Measurements from ENCODE around the gene PLEKHJ1.
"Not testable (repeated sequence)": the region's sequence is repeated elsewhere in the genome, so short reads cannot be mapped to it uniquely, and the experiment has no call there.

Gene PLEKHJ1

DNA sequence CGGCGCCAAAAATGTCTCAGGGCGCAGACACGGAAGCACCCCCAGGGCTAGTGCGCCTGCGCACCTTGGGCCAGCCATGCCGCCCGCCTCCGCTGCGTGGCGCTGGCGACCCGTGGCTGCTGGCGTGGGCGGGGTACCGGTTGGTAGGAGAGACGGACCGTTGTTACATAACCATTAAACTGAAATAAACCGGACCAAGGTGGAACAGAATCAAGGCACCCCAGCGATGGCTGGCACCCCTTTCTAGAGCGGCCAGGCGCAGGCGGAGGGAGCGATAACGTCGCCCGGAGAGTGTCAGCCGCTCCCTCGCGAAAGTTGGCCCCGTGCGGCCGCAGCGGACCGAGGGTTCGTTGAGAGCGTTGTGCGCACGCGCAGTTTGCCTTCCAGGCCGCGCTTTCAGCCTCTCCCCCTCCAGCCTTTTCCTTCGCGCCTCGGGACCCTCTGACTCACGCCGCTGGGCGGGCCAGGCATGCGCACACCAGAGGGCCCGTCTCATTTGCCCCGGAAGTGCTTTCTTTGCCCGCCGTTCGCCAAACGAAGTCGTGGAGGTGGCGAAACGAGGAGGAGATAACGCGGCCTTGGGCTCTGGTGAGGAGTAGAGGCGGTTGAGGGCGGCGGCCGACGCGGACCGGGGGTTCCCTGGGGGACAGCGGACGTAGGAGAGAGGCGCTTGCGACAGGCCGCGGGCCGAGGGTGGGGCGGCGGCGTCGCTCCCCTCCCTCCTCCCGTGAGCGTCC, at the start of gene PLEKHJ1, which contains the start of gene SF3A2:
TSS of gene PLEKHJ1 (minus strand) at position 16 of the 737 bp plus-strand sequence. CDS start 81 bp downstream, outside the sequence.
TSS of gene SF3A2 (plus strand) at position 511 of the 737 bp plus-strand sequence. CDS start 6,595 bp downstream, outside the sequence.
- TF ChIP-seq CTCF (IDR thresholded peaks at IDR 0.05; ENCODE audit: low read depth, low read length, missing control alignments) = peak; percentile 95
- H3K4me3 ChIP-seq (replicated peaks; ENCODE audit: low read depth, low read length) = peak within 1 kb of the TSS; percentile 89

DNA sequence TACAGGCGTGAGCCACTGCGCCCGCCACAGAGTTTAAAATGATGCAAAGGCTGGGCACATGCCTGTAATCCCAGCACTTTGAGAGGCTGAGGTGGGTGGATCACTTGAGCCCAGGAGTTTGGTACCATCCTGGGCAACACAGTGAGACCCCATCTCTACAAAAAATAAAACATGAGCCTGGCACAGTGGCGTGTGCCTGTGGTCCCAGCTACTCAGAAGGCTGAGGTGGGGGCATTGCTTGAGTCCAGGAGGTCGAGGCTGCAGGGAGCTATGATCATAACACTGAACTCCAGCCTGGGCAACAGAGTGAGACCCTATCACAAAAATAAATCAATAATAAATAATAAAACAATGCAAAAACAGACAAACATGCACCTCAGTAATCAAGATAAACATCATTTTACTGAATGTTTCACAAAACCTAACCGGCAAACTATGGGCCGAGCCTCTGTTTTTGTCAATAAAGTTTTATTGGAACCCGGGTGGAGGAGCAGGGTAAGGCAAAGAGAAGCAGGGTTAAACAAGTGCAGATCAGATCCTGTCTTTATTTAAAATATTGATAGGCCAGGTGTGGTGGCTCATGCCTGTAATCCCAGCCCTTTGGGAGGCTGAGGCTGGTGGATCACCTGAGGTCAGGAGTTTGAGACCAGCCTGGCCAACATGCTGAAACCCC, 47.8 kb upstream of the PLEKHJ1 start:
- no peak for DNase-seq (ENCODE audit: extremely low read depth, low read depth)
- TF ChIP-seq CTCF (IDR thresholded peaks at IDR 0.05; ENCODE audit: low read depth, low read length, missing control alignments) = no peak
- no peak overlapping the region for H3K4me3 ChIP-seq (replicated peaks; ENCODE audit: low read depth, low read length)

More for the DNA sequence above, at the start of gene PLEKHJ1, which contains the start of gene SF3A2:
- peak; percentile 87 for DNase-seq (ENCODE audit: extremely low read depth, low read depth)

DNA sequence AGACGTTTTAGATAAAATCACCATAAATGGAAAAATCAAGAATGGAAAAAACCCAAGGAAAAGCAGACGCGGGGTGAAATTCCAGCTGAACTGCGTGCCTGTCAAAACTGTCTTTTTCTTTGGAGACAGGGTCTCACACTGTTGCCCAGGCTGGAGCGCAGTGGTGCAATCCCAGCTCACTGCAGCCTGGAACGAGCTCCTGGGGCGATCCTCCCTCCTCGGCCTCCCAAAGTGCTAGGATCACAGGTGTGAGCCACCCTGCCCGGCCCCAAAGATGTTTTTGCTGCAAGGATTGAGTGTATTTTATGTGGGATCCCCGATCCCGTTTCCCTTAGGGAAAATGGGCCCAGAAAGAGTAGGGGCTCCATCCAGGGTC, 46.7 kb upstream of the PLEKHJ1 start:
- no peak for TF ChIP-seq CTCF (IDR thresholded peaks at IDR 0.05; ENCODE audit: low read depth, low read length, missing control alignments)
- H3K4me3 ChIP-seq (replicated peaks; ENCODE audit: low read depth, low read length) = no peak overlapping the region
- no peak for DNase-seq (ENCODE audit: extremely low read depth, low read depth)

DNA sequence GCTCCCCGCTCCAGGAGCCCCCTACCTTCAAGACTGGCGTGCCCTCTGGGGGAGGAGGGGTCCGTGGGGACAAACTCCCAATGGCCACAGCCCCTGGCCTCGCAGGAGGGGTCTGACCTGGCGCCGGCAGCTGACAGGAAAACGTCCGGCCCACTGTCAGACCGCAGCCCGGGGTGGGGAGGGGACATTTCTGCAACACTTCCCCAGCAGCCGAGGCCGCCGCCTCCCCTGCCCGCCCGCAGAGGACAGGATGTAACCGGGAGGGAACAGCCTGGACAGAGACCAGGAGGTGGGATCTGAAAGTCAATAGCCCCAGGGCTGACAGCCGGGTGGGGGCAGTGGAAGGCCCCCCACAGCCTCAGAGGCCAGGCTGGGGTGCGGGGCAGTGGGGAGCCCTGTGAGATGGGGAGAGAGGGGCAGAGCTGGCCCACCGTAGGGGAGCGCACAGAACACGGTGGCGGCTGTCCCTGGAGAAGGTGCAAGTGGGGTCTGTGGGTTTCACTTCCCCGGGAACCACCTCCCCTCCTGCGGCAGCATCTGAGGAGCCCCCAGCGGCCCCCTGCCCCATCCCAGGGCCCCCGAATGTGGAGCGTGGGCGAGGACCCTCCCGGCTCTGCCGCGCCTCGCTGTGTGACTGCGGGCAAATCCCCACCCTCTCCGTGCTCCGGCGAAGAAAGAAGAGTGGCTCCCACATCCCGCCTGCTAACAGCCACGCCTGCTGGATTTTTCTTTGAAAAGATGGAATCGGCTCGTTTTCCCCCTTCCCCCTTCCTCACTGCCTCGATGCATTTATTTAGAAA, 46.1 kb upstream of the PLEKHJ1 start, which contains the start of gene PEAK3:
TSS of gene PEAK3 (minus strand) at position 114 of the 800 bp plus-strand sequence. CDS start 1,244 bp downstream, outside the sequence.
- TF ChIP-seq CTCF (IDR thresholded peaks at IDR 0.05; ENCODE audit: low read depth, low read length, missing control alignments) = no peak
- H3K4me3 ChIP-seq (replicated peaks; ENCODE audit: low read depth, low read length) = peak within 1 kb of the TSS; percentile 22
- DNase-seq (ENCODE audit: extremely low read depth, low read depth) = no peak

GRCh38 chr19:2281265-2282061, 45.3 kb upstream of the PLEKHJ1 start:
- not testable (repeated sequence) for DNase-seq (ENCODE audit: extremely low read depth, low read depth)
- peak overlapping the region; percentile 22 for H3K4me3 ChIP-seq (replicated peaks; ENCODE audit: low read depth, low read length)

DNA sequence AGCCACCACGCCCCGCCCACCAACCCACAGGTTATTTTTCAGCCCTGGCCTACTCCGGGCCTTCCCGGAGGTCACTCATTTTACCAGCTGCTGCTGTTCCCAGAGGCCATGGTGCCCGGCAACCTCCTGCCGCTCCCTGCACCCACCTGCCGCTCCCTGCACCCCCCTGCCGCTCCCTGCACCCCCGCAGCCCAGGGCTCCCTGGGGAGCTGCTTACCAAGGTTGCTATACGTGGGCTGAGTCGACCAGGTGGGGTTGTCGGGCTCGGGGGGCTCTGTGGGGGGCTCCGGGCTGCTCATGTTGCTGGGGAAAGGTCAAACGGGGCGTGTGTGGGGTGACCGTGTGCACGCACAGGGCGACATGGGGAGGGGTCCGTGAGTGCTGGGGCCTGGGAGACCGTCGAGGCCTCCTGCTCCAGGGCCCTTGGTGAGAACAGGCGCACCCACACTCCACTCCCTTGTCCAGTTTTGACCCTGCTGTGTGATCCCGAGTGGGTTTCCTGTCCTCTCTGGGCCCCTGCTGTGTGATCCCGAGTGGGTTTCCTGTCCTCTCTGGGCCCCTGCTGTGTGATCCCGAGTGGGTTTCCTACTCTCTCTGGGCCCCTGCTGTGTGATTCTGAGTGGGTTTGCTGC, 44.6 kb upstream of the PLEKHJ1 start:
- no peak for DNase-seq (ENCODE audit: extremely low read depth, low read depth)
- no peak overlapping the region for H3K4me3 ChIP-seq (replicated peaks; ENCODE audit: low read depth, low read length)
- TF ChIP-seq CTCF (IDR thresholded peaks at IDR 0.05; ENCODE audit: low read depth, low read length, missing control alignments) = no peak
